DMS114 treated with DMSO at 0.1 percent for 48 hours (cell line): ENCODE measurements around the gene MCCC2.
"Not testable (repeated sequence)": the region's sequence is repeated elsewhere in the genome, so short reads cannot be mapped to it uniquely, and the experiment has no call there.

Experiments
- DNase-seq: peaks from one replicate; lab custom pipeline; 2025; ENCODE audit not compliant: unreplicated experiment; lab: John Stamatoyannopoulos, UW

The MCCC2 gene

GRCh38 chr5:71658916-71659662, 71.9 kb downstream of the MCCC2 start:
- DNase-seq = no peak

GRCh38 chr5:71662381-71662780, 75.2 kb downstream of the MCCC2 start:
- DNase-seq = no peak

- no peak for DNase-seq
Observed at GRCh38 chr5:71663191-71663969, 76.2 kb downstream of the MCCC2 start.

- DNase-seq = not testable (repeated sequence)
Observed at GRCh38 chr5:71664615-71665014, 77.5 kb downstream of the MCCC2 start.

GRCh38 chr5:71666321-71666720, 79.2 kb downstream of the MCCC2 start:
- no peak for DNase-seq

- no peak for DNase-seq
Observed at GRCh38 chr5:71677977-71678376, 90.8 kb downstream of the MCCC2 start.

- DNase-seq = no peak
Observed at GRCh38 chr5:71679714-71680113, 92.6 kb downstream of the MCCC2 start.

- no peak for DNase-seq
Observed at GRCh38 chr5:71680510-71680909, 93.4 kb downstream of the MCCC2 start.

- no peak for DNase-seq
Observed at GRCh38 chr5:71681296-71681695, 94.2 kb downstream of the MCCC2 start.

- DNase-seq = no peak
Observed at GRCh38 chr5:71684309-71684708, 97.2 kb downstream of the MCCC2 start.

GRCh38 chr5:71693828-71694427, 106.8 kb downstream of the MCCC2 start:
- DNase-seq = no peak

GRCh38 chr5:71695071-71695470, 107.9 kb downstream of the MCCC2 start:
- no peak for DNase-seq

GRCh38 chr5:71695595-71695994, 108.5 kb downstream of the MCCC2 start:
- no peak for DNase-seq

GRCh38 chr5:71697967-71698366, 110.8 kb downstream of the MCCC2 start:
- DNase-seq = no peak

- no peak for DNase-seq
Observed at GRCh38 chr5:71699233-71699632, 112.1 kb downstream of the MCCC2 start.

GRCh38 chr5:71699751-71700150, 112.6 kb downstream of the MCCC2 start:
- DNase-seq = no peak

GRCh38 chr5:71700803-71701202, 113.7 kb downstream of the MCCC2 start:
- DNase-seq = no peak

- DNase-seq = no peak
Observed at GRCh38 chr5:71701407-71701806, 114.3 kb downstream of the MCCC2 start.

GRCh38 chr5:71703941-71704340, 116.8 kb downstream of the MCCC2 start:
- no peak for DNase-seq

GRCh38 chr5:71705421-71705820, 118.3 kb downstream of the MCCC2 start:
- DNase-seq = no peak

GRCh38 chr5:71706906-71707305, 119.8 kb downstream of the MCCC2 start:
- no peak for DNase-seq
